Measurements from ENCODE around the gene PRKAG2. TPM values are rescaled to one million over a fixed set of nuclear protein-coding genes. Genes with fewer than 3 reads are reported as not detected.

Gene PRKAG2
- total and polyA plus RNA-seq, 8 donors: 19.9 to 302 (median 60.9) TPM

GRCh38 chr7:151676759-151677158, 200.2 kb downstream of the PRKAG2 start:
- TF ChIP-seq, protein P1, sequence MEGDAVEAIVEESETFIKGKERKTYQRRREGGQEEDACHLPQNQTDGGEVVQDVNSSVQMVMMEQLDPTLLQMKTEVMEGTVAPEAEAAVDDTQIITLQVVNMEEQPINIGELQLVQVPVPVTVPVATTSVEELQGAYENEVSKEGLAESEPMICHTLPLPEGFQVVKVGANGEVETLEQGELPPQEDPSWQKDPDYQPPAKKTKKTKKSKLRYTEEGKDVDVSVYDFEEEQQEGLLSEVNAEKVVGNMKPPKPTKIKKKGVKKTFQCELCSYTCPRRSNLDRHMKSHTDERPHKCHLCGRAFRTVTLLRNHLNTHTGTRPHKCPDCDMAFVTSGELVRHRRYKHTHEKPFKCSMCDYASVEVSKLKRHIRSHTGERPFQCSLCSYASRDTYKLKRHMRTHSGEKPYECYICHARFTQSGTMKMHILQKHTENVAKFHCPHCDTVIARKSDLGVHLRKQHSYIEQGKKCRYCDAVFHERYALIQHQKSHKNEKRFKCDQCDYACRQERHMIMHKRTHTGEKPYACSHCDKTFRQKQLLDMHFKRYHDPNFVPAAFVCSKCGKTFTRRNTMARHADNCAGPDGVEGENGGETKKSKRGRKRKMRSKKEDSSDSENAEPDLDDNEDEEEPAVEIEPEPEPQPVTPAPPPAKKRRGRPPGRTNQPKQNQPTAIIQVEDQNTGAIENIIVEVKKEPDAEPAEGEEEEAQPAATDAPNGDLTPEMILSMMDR (IDR thresholded peaks at IDR 0.05): no peak
- no peak for TF ChIP-seq POLR2AphosphoS5 (IDR thresholded peaks at IDR 0.05)
- no peak for TF ChIP-seq POLR2A (IDR thresholded peaks at IDR 0.05)
- TF ChIP-seq EP300 (IDR thresholded peaks at IDR 0.05): no peak
- intact Hi-C loops (cut with DNase I; ENCODE audit: low total_unique reads): no loop called here
- 70 to 94% (median 73%) methylated on average over 11 of the region's 11 CpGs for WGBS, 5 donors
- Histone ChIP-seq H3K27me3 (no peaks in the 10 kb centered on the region), H3K36me3 (peaks cover 0 to 21% (median 2%) of the 10 kb centered on the region in 4 donors), H3K27ac (peak overlapping the region in 2 of 5 donors; percentile 42 to 60), H3K4me3 (no peak overlapping the region), H3K4me1 (peaks cover 8 to 55% (median 37%) of the 10 kb centered on the region in 4 donors), H3K9me3 (no peaks in the 10 kb centered on the region)
- peak in 1 of 2 donors; percentile 24 for DNase-seq

GRCh38 chr7:151675196-151675920, 201.6 kb downstream of the PRKAG2 start:
- WGBS, 5 donors: 92 to 97% (median 95%) methylated on average over 26 of the region's 26 CpGs
- intact Hi-C loops (cut with DNase I; ENCODE audit: low total_unique reads): no loop called here
- H3K27me3 ChIP-seq: no peaks in the 10 kb centered on the region
- peaks cover 8 to 49% (median 31%) of the 10 kb centered on the region in 4 donors for H3K4me1 ChIP-seq
- H3K4me3 ChIP-seq: no peak overlapping the region
- peak in 1 of 2 donors; percentile 18 for DNase-seq
- TF ChIP-seq POLR2AphosphoS5 (IDR thresholded peaks at IDR 0.05): no peak
- no peak for TF ChIP-seq POLR2A (IDR thresholded peaks at IDR 0.05)
- no peak for TF ChIP-seq EP300 (IDR thresholded peaks at IDR 0.05)
- TF ChIP-seq, protein P1 (IDR thresholded peaks at IDR 0.05): no peak
- H3K27ac ChIP-seq: no peak overlapping the region
- H3K9me3 ChIP-seq: no peaks in the 10 kb centered on the region
- H3K36me3 ChIP-seq: peaks cover 0 to 21% (median 2%) of the 10 kb centered on the region in 4 donors

DNA sequence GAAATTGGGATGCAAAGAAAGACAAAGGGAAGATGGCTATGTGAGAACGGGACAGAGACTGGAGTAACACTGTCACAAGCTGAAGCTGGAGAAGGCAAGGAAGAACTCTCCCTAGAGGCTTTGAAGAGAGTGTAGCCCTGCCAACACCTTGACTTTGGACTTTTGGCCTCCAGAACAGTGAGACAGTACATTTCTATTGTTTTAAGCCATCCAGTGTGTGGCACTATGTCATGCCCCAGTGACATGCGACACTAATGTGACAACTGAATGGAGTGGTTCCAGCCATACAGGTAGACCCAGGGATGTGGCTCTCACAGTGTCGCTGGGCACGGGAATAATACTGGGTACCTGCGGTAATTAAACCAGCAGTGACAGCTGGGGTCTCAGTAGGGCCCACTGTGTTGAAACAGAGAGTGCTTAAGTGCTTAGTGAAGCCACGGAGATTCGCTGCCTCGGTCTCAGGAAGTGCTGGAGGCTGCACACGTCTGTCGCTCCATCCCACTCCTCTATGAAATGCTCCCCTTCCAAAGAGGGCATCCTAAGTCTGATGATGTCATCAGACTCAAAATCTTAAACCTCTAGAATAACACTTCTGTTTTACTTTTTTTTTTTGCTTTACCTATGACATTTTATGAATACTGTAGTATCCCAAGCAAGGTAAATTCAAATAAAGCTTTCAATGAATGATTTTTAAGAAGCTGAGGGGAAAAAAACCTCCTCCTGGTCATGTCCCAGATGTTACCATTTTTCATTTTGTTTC, 202.6 kb downstream of the PRKAG2 start:
- intact Hi-C loops (cut with DNase I; ENCODE audit: low total_unique reads): no loop called here

DNA sequence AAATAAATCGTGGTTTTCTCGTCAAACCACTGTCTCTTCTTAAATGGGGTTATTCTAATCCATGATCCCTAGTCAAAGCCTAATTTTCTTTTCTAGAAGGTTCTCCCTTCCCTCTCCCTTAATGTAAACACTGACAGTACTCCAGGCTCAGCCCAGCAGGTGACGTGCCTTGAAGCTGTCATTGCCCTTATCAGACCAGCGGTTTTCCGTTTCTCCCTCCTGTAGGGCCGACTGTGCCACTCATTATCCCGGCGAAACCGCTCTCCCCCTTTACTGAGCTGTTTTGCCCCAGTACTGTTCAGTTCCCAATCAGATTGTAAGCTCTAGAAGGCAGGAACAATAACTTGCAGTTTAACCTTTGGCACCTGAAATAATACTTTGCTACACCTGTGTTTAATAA, 203.7 kb downstream of the PRKAG2 start:
- Histone ChIP-seq H3K27ac (no peak overlapping the region), H3K36me3 (peaks cover 0 to 26% (median 8%) of the 10 kb centered on the region in 4 donors), H3K27me3 (no peaks in the 10 kb centered on the region), H3K4me3 (no peak overlapping the region), H3K9me3 (peaks cover 0 to 1% (median 0%) of the 10 kb centered on the region in 4 donors), H3K4me1 (peaks cover 0 to 28% (median 16%) of the 10 kb centered on the region in 4 donors)
- 52 to 74% (median 62%) methylated on average over 9 of the region's 9 CpGs for WGBS, 5 donors
- TF ChIP-seq, protein P1 (IDR thresholded peaks at IDR 0.05): no peak
- TF ChIP-seq EP300 (IDR thresholded peaks at IDR 0.05) (no peak), POLR2AphosphoS5 (IDR thresholded peaks at IDR 0.05) (no peak), POLR2A (IDR thresholded peaks at IDR 0.05) (no peak)
- intact Hi-C loops (cut with DNase I; ENCODE audit: low total_unique reads): no loop called here
- DNase-seq: no peak

More for the DNA sequence above, 202.6 kb downstream of the PRKAG2 start:
- peaks cover 0 to 39% (median 21%) of the 10 kb centered on the region in 4 donors for H3K4me1 ChIP-seq
- 94 to 97% (median 96%) methylated on average over 10 of the region's 10 CpGs for WGBS, 5 donors
- peaks cover 0 to 21% (median 2%) of the 10 kb centered on the region in 4 donors for H3K36me3 ChIP-seq
- no peak for DNase-seq
- no peak overlapping the region for H3K4me3 ChIP-seq
- TF ChIP-seq POLR2AphosphoS5 (IDR thresholded peaks at IDR 0.05) (no peak), POLR2A (IDR thresholded peaks at IDR 0.05) (no peak), EP300 (IDR thresholded peaks at IDR 0.05) (no peak)
- TF ChIP-seq, protein P1 (IDR thresholded peaks at IDR 0.05): no peak
- no peak overlapping the region for H3K27ac ChIP-seq
- H3K27me3 ChIP-seq: no peaks in the 10 kb centered on the region
- H3K9me3 ChIP-seq: no peaks in the 10 kb centered on the region
